COLO668 (cell line): Measurements from ENCODE around the gene ZDHHC19.
A peak's percentile ranks its signal among the peaks of the same experiment; 100 is the strongest.
"Not testable (repeated sequence)": the region's sequence is repeated elsewhere in the genome, so short reads cannot be mapped to it uniquely, and the experiment has no call there.

Experiments
- DNase-seq: peaks from one replicate; lab custom pipeline; 2025; ENCODE audit not compliant: unreplicated experiment; lab: John Stamatoyannopoulos, UW

ZDHHC19 gene

GRCh38 chr3:196205442-196206205 lies 5.6 kb downstream of the ZDHHC19 start:
- not testable (repeated sequence) for DNase-seq

DNA sequence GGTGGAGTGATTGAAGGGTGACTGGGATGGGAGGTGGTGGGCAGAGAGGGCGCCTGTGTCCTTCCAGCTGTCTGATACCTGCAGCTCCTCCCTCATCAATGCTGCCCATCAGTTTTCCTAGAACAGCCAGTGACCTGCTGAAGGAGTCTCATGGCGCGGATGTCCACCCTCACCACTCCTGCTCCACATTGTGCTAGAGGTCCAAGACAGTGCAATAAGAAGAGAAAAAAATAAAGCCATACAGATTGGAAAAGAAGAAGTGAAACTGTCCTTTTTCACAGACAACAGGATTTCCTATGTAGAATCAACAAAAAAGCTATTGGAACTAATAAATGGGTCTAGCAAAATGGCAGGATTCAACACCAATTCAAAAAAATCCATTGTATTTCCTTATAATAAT lies 7.4 kb downstream of the ZDHHC19 start:
- no peak for DNase-seq

DNA sequence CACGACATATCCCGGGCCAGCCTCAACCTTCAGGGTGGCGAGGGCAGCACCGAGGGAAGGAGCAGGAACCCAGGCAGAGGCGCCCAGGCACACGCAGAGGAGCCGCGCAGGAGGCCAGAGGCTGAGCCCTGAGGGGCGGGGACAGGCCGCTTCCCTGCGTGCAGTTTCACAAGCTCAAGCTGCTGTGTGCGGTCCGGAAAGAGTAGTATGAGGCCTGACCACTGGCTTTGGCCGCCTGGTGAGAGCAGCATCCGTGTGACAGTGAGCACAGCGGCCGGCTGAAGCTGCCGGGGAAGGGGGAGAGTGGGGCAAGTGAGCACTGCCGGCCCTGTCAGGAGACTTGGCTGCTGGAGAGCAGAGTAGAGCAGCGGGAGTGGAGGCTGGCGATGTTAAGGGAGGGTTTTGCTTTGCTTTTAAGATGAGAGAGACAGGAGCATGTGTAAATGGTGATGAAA lies 8.7 kb downstream of the ZDHHC19 start:
- DNase-seq, result peak; percentile 8

GRCh38 chr3:196198771-196199753 lies 12.1 kb downstream of the ZDHHC19 start:
- no peak for DNase-seq

DNA sequence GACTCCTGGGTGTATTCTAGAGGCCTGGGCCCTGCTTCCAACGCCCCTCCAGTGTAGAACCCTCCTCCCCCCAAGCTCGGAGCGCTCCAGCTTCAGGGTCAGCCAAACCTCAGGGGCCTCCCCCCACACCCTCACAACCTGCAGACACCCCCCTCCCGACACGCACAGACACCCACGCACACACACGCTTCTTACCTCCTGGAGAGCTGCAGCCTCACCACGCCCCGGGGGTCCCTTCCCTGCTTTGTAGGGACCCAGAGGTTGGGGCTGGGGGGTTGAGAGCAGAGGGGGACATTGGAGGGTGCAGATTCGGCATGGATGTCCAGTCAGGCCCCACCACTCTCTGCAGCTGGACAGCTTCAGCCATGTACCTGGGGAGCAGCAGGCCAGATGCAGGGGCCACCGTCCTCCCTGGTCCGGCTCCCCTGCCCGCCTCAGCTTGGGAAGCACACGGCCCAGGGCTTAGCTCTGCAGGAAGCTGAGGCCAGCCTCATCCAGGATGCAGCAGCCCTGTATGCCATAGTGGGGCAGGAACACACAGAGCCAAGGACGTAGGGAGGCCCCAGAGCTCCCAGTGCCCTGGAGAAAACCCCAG lies 13.0 kb downstream of the ZDHHC19 start:
- DNase-seq, result no peak

DNA sequence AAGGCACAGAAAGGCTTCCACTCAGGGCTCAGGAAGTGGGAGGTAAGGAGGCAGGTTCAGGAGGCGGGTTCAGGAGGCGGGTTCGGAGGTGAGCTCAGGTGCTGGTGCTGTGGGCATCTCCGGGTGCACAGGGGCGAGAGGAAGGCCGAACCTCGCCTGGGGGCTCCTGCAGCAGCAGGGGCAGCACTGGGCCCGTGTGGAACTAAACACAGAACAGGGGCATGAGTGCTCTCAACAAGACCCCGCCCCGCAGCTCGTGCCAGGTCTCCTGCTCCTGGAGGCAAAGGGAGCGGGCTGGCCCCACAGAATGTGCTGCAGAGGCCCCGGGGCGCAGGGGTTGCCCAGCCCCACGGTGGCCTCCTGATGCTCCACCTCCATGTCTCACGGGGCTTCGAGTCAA lies 13.7 kb downstream of the ZDHHC19 start:
- no peak for DNase-seq

- DNase-seq, result no peak
Observed at GRCh38 chr3:196195664-196196265, 15.4 kb downstream of the ZDHHC19 start.

- no peak for DNase-seq
Observed at GRCh38 chr3:196194542-196194915, 16.7 kb downstream of the ZDHHC19 start.

DNA sequence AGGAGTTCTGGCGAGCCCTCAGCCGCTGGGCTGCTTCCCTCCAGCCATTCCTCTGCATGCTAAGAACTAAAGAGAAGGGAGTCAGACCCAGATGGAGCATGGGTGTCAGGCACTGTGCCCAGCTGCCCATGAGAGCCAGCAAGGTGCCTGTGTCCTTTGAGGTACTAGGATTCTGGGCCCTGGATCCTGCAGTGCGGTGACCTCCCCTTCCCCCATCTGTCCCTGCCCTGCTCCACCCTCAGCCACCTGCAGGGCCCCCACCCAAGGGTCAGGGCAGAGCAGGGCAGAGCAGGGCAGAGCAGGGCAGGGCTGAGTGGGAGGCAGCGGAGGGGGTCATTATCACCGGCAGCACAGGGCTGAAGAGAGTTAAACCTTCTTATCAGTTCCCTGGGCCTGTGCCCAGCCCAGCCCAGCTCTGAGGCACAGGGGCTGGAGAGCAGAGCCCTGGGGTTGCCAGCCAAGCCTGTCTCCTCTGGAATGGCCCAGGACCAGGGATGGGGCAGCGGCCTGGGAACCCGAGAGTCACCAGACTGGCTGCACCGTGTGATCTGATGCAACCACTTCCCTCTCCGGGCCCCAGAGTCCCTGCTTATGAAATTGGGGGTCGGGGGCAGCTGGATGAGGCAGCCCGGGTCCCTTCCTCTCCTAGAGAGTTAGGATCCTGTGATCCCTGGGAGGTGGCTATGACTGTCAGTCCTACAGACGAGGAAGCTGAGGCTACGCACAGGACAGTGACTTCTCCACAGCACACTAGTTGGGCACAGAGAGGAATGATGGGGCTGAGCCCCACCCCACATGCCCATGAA lies 17.3 kb downstream of the ZDHHC19 start:
- DNase-seq, result no peak

DNA sequence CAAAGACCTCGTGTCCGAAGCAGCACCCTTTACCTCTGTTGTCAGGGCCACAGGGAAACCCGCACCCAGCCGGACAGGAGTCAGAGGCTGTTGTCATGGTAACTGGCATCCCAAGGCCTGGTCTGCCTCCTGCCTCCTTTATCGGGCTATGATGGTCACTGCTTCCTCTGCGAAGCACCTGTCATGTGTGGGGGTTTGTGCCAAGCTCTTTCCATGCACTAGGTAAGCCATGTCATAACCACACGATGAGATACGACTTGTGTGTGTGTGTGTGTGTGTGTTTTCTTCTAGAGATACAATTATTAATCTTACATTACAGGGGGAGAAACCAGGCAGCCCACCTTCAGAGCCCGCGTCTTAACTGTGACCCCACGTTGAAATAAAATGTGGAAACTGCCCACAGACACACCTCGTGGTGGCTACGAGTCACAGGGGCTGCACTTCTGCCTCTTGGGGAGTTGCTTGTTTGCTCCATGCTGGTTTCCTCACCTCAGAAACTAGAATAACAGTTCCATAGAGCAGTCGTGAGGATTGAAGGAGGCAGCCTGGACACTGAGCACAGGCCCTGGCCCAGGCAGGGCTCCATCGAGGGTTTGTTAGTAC lies 18.0 kb downstream of the ZDHHC19 start:
- no peak for DNase-seq

DNA sequence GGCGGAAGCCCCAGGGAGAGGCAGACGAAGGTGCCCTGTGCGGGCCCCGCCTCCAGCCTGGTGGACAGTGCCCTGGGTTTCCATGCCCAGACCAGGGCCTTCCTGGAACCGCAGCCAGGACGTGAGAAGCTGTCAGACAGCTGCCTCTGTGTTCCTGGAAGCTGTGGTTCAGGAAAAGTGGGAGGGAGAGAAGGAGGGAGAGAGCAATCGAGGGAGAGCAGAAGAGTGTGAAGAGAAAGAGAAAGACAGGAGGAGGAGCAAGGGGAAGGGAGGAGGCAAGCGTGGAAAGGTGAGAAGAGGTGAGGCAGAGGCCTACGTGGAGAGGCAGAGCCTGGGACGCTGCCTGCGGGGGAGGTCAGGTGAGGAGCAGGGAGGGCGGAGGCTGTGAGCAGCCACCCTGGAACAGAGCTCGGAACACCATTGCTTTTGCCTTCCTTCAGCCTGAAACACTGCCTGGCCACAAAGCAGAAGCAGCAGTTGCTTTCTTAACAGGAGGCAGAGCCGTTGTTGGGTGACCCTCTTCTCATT lies 18.6 kb downstream of the ZDHHC19 start:
- no peak for DNase-seq

GRCh38 chr3:196192036-196192523 lies 19.1 kb downstream of the ZDHHC19 start:
- DNase-seq, result no peak

- DNase-seq, result no peak
Observed at GRCh38 chr3:196189566-196190347, 21.4 kb downstream of the ZDHHC19 start.

- peak; percentile 75 for DNase-seq
Observed at GRCh38 chr3:196186651-196187573, 24.3 kb downstream of the ZDHHC19 start.

GRCh38 chr3:196184881-196185280 lies 26.3 kb downstream of the ZDHHC19 start:
- no peak for DNase-seq

DNA sequence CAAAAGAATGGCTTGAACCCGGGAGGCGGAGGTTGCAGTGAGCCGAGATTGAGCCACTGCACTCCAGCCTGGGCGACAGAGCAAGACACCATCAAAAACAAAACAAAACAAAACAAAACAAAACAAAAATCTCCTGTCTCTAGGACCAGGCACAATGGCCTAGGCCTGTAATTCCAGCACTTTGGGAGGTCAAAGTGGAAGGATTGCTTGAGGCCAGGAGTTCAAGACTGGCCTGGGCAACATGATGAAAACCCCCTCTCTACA lies 27.1 kb downstream of the ZDHHC19 start:
- DNase-seq, result not testable (repeated sequence)

- DNase-seq, result no peak
Observed at GRCh38 chr3:196181127-196181546, 30.1 kb downstream of the ZDHHC19 start.

DNA sequence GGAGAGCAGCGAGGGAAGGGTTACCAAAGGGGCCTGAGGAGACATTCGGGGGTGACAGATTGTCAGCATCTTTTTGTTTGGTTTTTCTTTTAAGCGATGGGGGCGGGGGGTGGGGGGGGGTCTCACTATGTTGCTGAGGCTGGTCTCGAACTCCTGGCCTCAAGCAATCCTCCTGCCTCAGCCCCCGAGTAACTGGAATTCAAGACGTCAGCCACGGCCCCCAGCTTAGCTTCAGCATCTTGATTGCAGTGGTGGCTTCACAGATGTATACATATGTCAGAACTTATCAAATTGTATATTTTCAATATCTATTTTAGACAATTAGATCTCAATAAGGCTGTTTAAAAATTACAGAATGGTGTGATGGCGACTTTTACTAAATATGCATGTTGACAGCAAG lies 30.9 kb downstream of the ZDHHC19 start:
- DNase-seq, result no peak
